ENCODE results near the gene NRBF2. TPM values are rescaled to one million over a fixed set of nuclear protein-coding genes. Genes with fewer than 3 reads are reported as not detected.
A peak's percentile ranks its signal among the peaks of the same experiment; 100 is the strongest.
"Not testable (repeated sequence)": the region's sequence is repeated elsewhere in the genome, so short reads cannot be mapped to it uniquely, and the experiment has no call there.

The NRBF2 gene
- 26.1 TPM for polyA plus RNA-seq (2013, experiment 1 of 2; ENCODE audit: insufficient read length)
- 26.5 TPM for polyA plus RNA-seq (2013, experiment 2 of 2; ENCODE audit: insufficient read length)

DNA sequence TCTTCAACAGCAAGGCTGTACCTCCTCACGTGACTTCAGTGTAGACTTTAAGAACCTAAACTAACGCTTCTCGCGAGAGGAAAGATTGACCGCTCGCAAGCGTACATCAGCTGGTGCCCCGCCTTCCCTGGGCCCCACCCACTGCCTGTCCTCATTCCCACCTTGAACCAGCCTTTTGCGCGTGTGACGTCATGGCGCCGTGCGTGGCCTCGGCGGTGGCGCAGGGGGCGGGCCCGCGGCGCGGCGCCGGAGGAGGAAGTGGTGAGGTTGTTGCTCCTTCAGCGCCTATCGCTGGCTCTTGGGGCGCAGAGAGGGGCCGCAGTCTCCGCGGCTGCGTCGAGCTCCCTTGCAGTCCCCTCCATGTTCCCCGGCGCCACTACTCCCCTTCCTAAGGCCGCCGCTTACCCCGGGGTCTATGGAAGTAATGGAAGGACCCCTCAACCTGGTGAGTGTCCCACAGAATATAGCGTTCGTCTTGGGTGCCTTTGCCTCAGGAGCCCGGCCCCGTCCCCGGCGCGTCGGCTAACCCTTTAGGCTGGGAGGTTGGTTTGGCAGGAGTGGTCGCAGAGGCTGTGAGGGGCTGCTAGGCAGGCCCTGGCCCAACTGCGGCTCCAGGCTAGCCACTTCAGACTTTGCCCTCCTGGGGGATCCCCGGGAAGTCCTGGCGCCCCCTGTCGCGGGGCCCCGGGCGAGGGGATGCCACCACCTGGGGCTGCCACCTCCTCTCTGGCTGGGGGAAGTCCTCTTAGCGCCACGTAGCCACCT, at the start of gene NRBF2:
Gene NRBF2, plus strand, starts transcription at position 273 of the 765 bp plus-strand sequence. Its CDS starts 143 bp downstream, at position 416.
- peak; percentile 98 for DNase-seq

DNA sequence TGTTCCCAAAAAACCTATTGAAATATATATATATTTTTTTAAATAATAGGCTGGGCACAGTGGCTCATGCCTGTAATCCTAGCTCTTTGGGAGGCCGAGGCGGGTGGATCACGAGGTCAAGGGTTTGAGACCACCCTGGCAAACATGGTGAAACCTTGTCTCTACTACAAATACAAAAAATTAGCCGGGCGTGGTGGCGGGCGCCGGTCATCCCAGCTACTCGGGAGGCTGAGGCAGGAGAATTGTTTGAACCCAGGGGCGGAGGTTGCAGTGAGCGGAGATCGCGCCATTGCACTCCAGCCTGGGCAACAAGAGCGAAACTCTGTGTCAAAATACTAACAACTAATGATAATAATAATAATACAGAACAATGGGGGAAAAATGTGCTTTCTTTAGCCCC, 49.7 kb upstream of the NRBF2 start:
- DNase-seq: not testable (repeated sequence)

DNA sequence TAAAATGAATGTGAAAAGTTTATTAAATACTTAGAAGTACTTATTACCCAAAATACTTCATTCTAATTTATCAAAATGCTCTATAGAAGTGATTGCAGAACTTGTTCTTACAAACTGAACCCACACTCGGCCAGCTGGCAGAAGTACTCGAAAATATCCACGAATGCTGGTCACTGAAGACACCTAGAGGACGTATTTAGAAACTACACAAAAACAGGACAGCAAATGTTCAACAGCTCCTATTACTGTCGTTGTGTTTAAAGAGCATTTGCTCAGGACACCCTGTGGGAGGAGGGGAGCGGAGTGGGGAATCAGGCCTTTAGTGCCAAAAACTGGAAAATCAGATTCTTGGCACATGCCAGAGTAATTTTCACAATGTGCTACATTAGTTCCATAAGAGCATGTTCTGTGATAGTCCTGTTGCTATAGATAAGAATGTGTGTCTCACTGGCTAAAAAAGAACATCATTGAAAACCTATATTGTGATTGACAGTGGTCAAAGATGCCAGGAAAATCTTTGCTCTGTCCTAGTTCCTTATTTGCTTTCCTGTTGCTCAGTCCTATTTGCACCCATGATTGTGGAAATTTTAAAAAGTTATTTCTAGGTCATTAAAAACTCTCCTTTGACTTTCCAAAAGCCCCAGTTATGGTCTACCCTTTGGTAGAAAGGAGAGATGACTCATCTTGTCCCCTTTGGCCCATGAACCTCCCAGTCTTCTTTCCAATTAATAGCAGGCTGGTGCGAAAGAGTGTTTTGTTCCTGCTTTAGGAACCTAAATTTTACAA, 49.0 kb upstream of the NRBF2 start:
- peak; percentile 77 for DNase-seq

DNA sequence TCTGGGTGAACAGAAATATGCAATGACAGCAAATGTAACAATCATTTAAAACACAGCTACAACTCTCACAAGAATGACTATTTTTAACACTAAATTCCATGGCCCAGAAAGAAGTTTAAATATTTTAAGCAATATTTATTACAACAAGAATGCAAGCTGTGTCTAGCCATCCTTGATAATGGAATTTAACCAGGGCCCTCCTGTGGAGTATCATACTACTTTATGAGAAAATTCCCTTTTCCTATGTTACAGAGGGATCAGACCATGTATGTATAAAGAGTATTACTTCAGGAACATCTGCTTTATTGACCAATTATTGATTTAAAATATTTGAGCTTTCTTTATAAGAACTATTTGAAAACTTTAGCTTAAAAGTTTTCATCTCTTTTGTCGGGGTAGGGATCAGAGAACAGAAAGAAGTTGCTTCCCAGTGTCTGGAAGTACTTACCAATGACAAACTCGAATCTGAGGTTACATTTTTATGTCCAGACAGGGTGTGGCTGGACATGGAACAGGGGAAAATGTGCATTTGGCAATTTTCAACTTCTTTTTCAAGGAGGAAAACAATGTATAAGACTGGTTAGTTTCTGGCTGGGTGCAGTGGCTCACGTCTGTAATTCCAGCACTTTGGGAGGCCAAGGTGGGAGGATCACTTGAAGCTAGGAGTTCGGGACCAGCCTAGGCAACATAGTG, 48.3 kb upstream of the NRBF2 start:
- DNase-seq: peak; percentile 60

DNA sequence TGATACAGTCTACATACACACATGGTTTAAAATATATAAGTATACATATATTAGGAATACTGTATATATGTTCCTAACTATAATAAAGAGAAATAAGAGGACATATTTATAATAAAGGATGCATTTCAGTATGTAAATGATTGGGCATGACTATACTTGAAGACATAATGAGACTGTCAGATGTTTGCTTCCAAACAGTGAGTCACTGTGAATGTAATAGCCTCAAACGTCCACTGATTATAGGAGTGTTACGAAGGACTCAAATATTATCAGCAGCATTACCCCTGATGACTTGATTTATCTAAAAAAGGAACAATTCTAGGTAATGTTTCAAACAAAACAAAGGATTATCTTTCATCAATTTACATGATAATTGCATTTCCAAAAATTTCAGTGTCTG, 39.9 kb upstream of the NRBF2 start:
- no peak for DNase-seq

DNA sequence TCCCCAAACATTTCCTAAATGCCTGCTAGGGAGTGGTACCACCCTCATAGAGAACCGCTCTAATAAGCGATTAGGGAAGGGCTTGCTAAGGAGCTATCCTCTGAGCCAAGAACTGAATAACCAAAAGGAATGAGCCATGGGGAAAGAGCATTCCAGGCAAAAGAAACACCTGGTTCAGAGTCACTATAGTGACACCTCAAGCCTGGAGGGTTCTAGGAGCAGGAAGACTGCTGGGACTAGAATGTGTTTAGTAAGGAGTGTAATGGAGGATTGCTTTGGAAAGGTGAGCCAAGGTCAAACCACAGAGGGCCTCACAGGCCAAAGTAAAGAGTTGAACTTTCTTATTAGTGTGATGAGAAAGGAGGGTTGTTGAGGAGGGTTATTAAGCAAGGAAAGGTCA, 38.7 kb upstream of the NRBF2 start:
- no peak for DNase-seq

DNA sequence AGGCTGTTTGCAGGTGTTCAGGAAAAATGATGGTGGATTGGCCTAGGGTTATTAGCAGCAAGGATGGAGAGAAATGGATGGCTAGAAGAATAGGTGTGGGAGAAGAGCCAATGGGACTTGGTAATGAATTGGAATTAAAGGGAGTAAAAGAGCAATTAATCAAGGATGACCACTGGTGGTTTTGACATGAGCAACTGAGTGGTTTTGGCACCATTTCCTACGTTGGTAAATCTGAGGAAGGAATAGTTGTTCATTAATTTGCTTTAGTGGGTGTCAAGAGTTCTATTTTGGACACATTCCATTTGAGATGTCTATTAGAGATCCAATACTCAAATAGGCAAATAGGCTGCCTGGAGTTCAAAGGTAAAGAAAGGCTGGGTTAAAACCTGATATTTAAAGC, 38.2 kb upstream of the NRBF2 start:
- no peak for DNase-seq

DNA sequence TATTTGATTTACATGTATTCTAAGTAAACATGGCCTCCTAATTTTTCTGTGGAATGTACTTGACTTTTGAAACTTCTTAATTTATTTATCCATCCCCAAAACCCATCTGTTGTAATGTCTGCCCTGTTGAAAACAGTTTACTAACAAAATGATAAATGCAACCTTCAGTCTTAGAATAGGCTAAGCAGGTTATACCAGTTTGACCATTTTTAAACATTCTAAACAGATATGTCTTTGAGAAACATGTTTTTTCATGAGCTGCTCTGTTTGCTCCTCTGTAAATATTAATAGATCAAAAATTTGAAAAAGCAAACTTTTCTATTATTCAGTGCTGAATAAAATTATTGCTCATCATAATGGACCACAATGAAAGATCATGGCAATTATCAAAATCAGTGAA, 33.4 kb upstream of the NRBF2 start:
- no peak for DNase-seq

DNA sequence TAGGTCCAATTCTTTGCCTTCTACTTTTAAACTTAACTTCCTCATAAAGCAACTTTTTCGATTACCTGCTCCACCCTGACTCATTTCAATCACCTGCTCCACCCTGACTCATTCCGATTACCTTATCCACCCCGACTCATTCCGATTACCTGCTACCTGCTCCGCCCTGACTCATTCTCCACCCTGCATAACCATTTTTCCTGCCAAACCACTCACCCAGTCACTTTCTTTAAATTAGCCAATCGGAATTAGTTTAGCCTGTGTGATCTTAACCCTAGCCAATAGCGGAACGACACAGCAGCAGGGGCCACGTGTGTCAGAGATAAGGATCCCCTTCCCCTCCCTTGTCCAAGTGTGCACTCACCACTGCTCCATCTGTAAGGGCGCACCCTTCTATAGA, 32.0 kb upstream of the NRBF2 start:
- not testable (repeated sequence) for DNase-seq

DNA sequence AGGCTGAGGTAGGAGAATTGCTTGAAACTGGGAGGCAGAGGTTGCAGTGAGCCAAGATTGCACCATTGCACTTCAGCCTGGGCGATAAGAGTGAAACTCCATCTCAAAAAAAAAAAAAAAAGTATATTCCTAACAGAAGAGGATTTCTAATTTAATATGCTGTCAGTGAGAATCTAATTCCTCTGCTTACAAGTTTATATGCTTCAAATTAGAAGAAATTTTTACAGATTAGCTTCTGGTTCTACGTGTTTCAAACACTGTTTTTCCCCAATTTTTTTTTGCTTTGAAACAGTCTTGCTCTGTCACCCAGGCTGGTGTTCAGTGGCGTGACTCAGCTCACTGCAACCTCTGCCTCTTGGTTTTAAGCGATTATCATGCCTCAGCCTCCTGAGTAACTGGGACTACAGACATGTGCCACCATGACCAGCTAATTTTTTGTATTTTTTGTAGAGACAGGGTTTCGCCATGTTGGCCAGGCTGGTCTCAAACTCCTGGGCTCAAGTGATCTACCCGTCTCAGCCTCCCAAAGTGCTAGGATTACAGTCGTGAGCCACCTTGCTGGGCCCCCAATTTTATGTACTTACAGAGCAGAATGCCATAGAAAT, 30.7 kb upstream of the NRBF2 start:
- not testable (repeated sequence) for DNase-seq

DNA sequence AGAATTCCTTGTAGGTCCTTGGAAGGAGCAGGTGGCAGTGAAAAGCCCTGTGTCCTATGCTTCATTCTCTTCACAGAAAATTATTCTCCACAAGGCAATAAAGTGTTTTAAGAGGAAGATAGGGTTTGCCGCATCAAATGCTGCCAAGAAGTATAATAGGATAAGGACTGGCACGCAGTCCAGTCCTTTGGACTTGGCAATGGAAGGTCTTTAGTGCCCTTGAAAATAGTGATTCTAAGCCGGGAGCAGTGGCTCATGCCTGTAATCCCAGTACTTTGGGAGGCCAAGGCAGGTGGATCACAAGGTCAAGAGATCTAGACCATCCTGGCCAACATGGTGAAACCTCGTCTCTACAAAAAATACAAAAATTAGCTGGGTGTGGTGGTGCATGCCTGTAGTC, 29.9 kb upstream of the NRBF2 start:
- DNase-seq: not testable (repeated sequence)

DNA sequence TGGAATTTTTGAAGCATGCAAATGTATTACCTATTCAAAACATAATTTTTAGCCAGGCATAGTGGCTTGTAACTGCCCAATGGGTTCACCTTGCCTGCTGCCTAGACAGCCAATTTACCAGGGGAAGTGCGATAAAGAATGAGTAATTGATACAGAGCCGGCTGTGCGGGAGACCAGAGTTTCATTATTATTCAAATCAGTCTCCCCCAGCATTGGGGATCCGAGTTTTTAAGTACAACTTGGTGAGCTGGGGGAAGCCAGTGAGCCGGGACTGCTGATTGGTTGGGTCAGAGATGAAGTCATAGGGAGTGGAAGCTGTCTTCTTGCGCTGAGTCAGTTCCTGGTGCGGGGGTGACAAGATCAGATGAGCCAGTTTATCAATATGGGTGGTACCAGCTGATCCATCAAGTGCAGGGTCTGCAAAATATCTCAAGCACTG, 29.1 kb upstream of the NRBF2 start:
- DNase-seq: no peak

DNA sequence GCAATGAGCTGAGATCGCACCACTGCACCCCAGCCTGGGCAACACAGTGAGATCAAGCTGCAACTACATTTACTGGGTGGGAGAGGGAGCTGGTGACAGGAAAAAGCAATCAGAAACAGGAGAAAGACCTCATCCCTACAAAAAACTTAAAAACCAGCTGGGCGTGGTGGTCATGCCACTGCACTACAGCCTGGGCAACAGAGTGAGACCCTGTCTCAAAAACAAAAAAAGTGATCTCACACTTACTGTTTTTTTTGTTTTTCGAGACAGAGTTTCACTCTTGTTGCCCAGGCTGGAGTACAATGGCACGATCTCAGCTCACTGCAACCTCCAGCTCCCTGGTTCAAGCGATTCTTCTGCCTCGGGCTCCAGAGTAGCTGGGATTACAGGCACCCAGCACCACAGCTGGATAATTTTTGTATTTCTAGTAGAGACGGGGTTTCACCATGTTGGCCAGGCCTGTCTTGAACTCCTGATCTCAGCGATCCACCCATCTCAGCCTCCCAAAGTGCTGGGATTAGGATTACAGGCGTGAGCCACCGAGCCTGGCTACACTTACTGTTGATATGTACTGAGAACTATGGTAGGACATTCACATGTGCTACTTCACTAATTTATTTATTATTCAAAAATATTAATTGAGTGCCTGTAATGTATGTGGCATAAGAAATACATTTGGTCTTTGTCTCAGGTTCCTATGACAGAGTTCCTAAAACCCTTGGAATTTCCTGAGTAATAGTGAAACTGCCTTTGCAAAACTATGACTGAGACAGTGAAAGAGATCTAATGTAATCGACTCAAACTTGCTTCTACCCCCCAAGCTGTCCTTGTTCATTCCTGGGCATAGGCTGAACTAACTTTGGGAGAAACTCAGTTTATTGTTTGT, 27.7 kb upstream of the NRBF2 start:
- peak; percentile 75 for DNase-seq

DNA sequence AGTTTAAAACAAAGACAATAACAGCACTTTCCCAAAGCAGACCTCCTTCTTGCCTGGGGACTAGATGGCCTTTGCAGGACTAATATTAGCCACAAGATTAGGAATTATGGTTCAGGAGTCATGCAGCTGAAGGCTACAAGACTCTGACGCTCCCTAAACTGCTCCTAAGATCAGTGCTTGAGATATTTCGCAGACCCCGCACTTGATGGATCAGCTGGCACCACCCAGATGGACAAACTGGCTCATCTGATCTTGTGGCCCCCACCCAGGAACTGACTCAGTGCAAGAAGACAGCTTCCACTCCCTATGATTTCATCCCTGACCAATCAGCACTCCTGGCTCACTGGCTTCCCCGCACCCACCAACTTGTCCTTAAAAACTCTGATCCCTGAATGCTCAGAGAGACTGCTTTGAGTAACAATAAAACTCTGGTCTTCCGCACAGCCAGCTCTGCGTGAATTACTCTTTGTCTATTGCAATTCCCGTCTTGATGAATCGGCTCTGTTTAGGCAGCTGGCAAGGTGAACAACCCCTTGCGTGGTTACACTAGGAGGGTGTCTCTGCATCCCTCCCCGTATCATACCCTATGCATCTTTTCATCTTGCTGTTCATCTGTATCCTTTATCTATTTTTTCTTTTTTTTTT, 26.9 kb upstream of the NRBF2 start:
- peak; percentile 75 for DNase-seq

DNA sequence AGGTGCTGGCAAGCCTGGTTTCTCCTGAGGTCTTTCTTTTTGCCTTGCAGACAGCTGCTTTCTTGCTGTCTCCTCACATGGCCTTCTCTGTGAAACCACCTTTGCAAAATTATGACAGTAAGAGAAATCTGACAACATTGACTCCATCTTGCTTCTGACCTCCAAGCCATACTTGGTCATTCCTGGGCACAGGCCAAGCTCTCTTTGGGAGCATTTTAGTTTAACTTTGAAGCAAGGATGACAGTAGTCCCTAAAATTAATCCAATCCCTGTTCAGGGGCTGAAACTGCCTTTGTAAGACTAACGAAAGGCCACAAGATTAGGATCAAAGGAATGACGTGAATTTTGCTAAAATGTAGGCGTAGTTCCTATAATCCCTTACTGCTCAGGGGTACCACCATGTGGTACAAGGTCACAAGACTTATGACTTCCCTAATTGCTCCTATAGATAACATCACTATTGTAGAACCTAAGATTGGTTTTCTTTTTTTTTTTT, 25.1 kb upstream of the NRBF2 start:
- DNase-seq: no peak

DNA sequence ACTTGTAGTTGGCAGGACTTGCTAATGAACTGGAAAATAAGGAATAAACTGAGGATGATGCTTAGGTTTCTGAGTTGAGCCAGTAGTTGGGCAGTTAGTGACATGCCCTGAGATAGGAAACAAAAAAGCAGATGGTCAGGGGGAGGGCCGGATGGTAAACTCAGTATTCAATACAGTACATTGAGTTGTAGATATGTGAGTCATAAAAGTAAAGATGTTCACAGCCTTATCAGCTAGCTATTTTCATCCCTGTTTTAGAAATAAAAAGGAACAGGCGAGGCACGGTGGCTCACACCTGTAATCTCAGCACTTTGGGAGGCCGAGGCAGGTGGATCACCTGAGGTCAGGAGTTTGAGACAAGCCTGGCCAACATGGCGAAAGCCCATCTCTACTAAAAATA, 22.2 kb upstream of the NRBF2 start:
- DNase-seq: no peak

DNA sequence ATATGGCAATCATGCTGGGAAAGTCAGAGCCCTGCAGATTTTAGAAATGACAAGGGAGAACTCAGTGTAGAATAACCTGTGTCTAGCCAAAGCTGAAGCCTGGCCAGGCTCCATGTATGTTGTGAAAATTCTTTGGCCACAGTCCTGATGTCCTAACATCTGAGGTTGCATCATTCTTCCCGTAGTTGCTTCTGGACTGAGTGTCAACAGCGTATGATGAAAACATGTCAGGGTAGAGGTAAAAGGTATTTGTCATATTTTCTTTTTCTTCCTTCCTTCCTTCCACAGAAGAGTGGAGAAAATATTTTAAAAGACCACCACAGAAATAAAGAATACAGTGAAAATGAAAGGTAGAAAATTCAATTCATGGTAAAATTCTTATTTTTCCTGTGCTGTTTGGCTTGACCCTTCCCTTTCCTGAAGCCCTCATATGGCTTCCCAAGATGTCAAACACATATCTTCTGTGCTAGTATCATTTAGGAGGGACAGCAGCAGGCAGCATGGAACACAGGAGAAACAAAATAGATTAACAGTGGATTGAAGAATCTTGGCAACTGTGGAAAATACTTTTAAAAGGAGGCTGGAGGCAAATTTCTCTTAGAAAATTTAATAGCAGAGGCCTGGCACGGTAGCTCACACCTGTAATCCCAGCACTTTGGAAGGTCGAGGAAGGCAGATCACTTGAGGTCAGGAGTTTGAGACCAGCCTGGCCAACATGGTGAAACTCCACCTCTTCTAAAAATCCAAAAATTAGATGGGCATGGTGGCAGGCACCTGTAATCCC, 18.9 kb upstream of the NRBF2 start:
- DNase-seq: peak; percentile 52

DNA sequence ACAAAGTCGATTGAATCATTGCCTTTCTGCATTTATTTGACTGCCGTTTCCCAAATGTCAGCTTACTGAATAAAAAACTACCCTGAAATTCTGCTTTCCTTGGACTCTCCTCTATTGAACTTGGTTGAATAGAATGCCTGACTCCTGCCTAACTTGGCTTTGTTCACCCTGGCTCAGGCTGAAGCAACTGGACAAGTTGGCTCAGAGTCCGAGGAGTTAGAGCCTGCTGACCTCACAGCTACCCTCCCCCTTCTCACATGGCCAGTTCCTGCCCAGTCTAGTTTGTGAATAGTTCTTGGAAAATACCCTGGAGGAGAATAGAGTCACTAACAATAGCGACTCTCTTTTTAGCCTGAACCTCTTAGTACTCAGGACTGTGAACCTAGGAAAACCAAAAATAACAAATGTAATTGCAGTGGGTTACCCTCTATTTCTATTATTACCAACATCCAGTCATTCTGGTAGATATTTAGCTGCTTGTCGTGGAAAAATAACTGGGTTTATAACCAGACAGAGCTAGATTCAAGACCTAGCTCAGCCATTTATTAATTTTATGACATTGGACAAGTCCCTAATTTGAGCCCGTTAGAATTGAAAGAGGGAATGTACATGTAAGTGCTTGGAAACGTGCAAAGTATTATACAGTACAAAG, 17.3 kb upstream of the NRBF2 start:
- no peak for DNase-seq

DNA sequence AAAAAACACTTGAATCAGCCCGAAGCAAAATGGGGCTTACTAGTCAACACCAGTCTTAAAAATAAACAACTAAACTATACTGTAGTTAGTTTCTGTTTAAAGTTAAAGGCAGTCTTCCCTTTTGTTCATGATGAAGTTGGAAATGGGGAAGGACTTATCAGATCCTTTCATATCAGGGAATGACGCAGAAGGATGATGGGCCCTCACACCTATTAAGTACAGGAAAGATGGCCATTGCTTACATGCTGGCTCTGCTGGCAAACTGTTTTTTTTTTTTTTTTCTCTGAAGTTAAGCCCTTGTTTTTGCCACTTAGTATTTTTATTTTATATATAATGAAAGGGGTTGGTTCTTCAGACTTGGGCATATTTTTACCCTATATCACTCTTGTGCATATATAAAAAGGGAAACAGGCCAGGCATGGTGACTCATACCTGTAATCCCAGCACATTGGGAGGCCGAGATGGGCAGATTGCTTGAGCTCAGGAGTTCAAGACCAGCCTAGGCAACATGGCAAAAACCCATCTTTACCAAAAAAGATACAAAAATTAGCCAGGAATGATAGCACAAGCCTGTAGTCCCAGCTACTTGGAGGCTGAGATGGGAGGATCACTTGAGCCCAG, 16.6 kb upstream of the NRBF2 start:
- no peak for DNase-seq
